ENCODE data around the gene RAB40B.
A peak's percentile ranks its signal among the peaks of the same experiment; 100 is the strongest.

RAB40B gene

DNA sequence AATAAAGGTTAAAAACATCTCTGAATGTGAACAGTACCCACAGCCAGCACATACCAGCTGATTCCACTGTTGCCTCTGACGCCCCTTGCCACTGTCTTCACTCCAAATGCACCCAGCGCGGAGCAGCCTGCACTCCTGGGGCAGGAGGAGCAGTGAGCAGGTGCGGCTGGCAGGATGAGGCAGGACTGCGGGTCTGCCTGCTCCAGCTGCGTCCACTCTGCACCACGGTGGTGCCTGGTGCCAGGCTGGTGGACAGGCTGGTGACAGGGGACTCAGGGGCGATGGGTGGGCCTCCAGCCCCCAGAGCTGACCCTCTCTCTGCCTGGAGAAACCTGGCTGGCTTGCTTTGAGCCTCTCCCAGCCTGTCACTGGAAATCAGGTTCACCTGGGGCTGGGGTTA lies 9.4 kb downstream of the RAB40B start:
- DNase-seq: no peak

DNA sequence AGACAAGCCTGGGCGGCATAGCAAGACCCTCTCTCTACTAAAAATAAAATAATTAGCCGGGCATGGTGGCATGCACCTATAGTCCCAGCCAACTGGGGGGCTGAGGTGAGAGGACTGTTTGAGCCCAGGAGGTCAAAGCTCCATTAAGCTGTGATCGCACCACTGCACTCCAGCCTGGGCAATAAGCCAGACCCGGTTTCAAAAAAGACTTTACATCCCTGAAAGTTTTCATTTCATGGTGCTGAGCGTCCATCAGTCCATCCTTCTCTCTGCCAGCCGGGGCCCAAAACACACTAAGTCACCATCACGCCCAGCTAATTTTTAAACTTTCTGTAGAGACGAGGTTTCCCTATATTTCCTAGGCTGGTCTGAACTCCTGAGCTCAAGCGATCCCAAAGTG lies 10.6 kb downstream of the RAB40B start:
- DNase-seq: no peak

DNA sequence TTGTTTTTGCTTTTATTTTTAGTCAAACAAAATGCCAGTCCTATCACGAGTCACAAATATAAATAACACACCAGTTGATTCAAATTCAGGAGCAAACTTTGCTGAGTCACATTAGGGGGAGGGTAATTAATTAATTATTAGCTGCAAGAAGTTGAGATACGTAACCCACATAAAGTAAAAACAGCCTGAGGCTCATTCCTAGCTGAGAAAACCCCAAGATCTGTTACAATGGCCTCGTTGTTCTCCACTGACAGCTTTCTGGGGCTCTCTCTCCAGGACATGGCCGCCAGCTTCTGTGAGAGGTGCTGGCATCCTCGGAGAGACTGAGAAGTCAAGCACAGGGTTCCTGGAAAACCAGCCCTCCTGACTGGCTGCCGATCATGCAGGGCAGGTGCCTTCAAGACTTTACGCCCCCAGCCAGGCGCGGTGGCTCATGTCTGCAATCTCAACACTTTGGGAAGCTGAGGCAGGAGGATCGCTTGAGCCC lies 11.1 kb downstream of the RAB40B start:
- no peak for DNase-seq

GRCh38 chr17:82686366-82687324 lies 11.9 kb downstream of the RAB40B start:
- DNase-seq: no peak

DNA sequence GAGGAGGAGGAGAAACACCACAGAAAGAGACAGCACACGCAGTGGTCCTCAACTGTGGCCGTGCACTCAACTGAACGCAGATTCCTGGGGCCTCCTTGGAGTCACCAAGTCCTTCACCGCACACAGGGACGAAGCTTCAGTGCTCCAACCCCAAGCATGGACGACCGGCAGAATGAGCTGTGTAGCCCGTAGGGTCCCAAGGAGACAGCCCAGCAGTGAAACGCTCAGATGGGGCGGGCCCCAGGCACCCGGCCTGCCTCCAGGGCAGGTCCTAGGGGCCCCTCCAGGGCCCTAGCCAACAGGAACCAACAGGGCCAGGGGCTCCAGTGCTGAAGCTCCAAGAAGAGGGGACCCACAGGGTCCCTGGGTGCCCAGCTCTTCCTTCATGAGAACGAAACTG lies 13.2 kb downstream of the RAB40B start:
- no peak for DNase-seq

DNA sequence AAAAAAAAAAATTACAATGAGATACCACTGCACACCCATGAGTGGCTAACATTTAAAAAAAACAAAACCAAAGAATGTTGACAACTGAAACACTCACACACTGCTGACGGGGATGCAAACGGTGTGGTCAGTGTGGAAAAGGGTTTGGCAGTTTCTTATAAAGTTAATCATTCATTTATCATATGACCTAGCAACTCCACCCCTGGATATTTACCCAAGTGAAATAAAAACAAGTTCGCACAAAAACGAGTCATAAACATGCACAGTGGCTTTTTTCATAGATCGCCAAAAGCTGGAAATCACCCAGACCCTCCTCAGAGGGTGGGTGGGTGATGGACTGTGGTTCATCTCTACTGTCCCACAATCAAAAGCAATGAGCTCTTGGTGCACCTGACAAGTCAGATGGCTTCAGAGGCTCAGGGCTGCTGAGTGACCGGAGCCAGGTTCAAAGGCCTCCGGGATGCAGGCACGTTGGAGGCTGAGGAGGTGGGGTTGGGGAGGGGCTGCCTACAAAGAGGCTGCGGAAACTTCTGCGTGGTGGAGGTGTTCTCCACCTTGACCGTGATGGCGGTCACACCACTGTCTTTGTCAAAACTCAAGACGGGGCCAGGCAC lies 14.2 kb downstream of the RAB40B start:
- DNase-seq: no peak

DNA sequence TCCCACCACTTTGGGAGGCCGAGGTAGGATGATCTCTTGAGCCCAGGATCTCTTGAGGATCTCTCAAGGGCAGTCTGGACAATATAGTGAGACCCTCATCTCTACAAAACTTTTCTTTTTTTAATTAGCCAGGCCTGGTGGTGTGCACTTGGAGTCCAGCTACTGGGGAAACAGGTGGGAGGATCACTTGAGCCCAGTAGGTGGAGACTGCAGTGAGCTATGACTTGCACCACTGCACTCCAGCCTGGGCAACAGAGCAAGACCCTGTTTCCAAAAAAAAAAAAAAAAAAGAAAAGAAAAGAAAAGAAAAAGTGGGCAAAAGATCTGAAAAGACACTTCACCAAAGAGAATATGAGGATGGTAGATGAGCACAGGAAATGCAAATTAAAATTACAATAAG lies 15.0 kb downstream of the RAB40B start:
- DNase-seq: no peak

GRCh38 chr17:82681547-82681946 lies 17.0 kb downstream of the RAB40B start:
- DNase-seq: no peak

DNA sequence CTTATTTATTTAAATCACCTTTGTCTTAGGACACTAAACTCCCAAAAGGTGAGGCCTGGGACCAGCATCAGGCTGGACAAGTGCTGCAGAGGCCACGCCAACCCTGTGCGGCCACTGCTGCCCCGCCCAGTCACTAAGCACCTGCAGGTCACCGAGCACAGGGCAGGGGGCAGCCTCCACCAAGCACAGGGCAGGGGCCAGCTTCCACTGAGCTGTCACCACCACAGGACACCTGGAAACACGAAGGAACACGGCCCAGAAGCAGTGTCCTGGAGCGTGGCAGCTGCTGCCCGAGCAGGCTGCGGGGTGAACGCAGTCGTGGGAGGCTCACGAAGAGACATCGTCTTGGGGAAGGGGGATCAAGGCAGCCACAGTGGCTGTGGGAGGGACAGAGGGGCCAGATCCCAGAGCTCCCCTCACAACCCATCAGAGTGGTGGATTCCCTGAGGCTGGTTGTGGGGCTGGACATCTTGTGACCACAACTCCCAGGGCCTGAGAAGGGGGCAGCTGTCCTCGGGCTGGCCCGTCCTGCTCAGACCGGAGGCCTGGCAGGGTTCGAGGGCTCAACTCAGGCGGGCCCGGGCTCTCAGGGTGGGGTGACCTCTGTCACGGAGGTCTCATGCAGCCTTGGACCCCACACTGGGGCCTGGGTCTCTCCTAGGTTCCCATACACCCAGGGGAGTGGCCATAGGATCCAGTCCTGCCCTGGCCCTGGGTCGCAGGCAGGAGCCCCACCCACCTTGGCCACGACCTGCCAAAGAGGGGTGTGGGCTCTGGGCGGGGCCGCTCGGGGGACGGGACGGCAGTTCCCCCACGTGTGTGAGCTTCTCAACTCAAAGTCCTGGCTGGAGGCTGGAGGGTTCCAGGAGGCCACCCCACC lies 18.7 kb downstream of the RAB40B start:
- no peak for DNase-seq

DNA sequence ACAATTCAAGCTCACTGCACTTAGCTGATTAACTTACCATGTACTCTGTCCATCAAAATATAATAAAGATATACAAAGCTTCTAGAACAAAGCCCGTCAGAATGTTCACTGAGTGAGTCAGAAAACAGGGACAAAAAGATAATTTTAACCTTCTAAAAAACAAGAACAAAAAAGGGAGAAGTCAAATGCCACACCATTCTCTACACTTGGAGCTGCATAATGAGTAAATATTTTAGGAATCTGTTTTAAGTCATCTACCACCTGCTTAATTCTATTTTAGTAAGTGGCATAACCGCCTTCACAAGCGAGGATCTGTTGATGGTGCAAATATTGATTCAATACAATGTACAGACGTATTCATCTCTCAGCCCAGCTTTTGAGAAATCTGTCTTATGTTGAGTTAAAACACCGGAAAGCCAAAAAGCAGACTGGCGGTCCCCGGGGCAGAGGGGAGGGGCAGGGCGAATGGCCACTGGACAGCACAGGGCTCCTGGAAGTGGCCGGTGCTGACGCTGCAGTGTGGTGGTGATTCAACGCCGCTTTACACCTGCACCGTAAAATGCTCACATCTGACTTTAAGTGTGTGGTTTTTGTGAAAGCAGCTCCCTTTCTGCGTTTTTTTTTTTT lies 20.1 kb downstream of the RAB40B start:
- no peak for DNase-seq

DNA sequence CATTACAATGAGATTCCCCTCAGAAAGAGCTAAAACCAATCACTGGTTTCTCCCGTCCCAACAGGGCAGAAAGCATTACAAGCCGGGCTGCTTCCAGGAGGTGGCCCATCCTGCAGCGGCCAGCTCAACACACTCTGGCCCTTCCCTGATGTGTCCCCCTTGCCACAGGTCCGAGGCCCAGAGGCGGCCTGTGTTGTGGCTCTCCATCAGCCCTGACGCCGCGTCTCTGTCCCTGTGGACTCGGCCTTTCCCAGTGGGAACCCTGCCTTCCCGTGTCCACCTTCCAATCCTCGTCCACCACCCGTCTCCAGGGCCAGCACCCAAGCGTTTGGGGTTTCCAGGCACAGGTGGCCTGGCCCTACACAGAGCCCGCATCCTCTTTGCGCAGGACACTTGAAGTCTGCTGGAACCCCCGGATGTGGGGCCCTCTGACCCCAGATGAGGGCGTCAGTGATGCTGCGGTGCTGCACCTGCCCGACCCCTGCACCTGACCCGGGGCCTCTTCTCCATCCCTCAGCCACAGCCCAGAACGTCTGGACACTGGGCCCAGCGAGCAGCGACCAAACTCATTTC lies 21.1 kb downstream of the RAB40B start:
- no peak for DNase-seq

DNA sequence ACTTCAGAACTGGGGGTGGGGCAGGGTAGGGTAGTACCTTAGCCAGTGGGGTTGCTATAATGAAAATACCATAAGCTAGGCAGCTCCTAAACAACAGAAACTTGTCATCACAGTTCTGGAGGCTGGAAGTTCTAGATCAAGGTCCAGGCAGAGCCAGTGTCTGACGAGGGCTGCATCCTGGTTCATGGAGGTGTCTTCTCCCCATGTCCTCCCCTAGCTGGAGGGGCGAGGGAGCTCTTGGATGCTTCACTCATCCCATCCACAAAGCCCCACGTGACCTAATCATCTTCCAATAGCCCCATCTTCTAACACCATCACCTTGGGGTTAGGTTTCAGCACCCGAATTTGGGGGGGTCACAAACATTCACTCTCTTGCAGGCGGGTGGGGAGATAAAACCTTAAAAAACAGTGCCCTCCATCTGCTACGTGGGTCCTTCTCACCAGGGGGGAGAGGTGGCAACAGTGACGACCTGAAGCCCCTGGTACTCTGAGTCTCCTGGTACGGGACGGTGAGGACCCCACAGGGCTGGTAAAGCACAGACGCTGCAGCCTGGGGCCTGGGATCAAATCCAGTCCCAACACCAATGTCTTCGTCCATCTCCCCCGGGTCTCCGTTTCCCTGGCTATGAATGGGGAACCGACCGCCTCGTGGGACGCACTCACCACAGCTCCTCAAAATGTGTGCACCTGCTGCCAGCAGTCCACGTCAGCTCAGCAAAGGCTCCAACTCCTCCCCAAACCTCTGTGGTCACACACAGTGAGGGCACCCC lies 22.8 kb downstream of the RAB40B start:
- DNase-seq: no peak

DNA sequence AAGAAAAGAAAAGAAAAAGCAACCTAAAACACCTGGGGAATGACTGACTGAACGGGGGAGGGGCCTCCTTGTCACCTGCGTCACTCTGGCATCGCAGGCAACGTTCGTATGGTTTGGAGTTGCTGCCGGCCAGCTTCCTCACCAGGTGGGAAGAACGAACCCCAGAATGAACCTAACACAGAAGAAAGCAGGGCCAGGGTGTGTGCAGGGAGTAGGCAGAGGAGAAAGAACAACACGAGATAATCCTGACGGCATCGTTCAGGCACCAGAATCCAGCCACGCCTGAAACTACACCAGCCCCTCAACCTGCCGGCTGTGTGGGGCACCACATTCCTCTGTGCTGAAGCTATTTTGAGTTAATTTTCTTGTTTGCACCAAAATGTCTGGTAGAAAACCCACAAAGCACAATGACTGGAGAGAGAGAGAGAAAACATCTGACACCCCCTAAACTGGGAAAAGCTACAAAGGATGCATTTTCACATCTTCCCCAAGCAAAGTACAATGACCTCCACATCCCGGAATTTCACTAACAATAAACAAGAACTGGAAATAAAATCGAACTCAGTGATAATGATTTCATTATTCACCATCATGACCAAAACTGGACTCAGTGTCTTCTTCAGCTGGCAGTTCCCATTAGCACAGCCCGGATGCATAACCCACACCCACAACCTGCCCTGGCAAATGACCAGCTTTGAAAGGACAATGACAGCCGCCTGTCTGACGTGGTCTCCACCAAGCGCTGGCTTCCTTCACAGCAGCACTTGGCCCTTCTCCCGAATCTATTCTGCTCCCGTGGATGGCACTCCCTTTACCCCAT lies 23.6 kb downstream of the RAB40B start:
- DNase-seq: no peak

- no peak for DNase-seq
Measured at GRCh38 chr17:82670661-82671450, 27.6 kb downstream of the RAB40B start.

GRCh38 chr17:82668631-82669099 lies 29.8 kb downstream of the RAB40B start:
- peak; percentile 14 for DNase-seq

DNA sequence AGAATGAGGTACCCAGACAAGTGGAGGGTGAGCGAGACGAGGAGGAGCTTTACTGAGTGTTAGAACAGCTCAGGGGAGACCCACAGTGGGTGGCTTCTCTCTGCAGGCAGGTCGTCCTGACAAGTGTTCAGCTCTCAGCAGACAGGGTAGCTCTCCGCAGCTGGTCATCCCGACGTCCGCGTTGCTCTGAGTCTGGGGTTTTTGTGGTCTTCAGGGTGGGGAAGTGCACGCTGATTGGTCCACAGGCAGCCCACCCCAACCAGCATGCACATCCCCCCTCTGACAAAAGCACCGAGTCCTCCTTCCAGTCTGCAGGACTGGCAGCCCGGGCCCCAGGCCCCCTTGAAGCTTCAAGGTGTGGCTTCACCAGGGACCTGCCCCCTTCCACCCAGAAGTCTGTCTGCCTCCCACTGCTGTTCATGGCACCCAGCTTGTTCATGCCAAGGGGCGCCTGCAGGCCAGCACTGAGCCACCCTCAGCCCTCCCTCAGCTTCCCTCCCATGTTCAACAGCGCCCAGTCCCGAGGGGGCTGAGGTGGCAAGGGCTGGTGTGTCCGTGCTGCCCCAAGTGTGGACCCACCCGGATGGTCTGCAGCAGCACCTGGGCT lies 30.4 kb downstream of the RAB40B start:
- DNase-seq: no peak

DNA sequence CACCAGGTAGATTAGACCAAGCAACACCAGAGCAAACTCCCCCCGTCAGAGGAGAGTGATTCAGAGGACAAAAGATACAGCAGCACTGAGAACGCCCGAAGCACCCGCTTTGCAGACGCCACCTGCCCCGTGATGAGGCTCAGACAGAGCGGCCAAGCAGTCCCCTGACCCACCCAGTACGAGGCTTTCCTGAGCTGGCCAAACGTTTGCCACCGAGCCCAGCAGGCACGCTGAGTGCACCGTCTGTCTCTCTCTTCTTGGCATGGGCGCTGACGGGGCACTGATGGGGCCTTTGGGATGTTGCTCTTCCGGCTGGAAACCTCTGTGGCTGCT lies 30.9 kb downstream of the RAB40B start:
- no peak for DNase-seq

DNA sequence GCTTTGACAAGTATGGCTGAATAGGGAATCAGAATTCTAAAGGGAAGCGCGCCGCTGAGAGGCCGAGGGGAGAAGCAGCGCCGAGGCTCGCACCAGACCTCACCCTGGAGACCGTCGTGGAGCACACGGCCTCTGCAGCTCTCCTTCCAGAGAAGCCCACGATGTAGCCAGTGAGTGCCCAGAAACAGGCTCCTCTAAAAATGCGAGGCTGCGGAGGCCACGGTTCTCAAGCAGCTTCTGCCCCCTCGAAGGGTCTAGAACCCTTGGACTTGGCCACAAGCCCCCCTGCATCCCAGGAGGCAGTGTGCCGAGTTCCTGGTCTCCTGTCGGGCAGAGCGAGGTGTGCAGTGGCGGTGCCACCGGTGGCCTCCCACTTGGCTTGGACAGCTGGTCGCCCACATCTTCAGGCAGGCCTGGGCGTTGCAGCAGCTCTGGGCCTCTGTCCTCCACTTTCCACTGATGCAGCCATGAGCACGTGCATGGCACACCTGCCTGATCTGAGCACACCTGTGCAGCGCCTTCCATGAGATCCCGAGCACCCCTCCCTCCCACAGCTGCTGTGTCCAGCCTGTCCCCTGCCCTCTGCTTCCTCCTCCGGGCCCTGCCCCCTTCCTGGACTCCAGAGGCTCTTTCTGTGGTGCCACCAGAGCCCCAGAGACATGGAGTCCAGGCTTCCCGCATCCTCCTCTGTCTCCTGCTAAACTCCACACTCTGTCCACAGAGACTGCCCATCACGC lies 31.4 kb downstream of the RAB40B start:
- DNase-seq: no peak

DNA sequence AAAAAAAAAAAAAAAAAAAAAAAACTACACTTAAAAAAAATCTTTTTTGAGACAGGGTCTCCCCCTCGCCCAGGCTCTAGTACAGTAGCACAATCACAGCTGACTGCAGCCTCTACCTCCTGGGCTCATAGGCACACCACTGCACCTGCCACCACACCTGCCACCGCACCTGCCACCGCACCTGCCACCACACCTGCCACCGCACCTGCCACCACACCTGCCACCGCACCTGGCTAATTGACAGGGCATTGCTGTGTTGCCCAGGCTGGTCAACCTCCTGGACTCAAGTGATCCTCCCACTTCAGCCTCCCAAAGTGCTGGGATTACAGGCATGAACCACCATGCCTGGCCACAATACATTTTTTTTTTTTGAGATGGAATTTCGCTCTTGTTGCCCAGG lies 32.6 kb downstream of the RAB40B start:
- no peak for DNase-seq
